ENCODE results near the gene RAB11FIP2.

- TF ChIP-seq, protein P1, sequence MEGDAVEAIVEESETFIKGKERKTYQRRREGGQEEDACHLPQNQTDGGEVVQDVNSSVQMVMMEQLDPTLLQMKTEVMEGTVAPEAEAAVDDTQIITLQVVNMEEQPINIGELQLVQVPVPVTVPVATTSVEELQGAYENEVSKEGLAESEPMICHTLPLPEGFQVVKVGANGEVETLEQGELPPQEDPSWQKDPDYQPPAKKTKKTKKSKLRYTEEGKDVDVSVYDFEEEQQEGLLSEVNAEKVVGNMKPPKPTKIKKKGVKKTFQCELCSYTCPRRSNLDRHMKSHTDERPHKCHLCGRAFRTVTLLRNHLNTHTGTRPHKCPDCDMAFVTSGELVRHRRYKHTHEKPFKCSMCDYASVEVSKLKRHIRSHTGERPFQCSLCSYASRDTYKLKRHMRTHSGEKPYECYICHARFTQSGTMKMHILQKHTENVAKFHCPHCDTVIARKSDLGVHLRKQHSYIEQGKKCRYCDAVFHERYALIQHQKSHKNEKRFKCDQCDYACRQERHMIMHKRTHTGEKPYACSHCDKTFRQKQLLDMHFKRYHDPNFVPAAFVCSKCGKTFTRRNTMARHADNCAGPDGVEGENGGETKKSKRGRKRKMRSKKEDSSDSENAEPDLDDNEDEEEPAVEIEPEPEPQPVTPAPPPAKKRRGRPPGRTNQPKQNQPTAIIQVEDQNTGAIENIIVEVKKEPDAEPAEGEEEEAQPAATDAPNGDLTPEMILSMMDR (IDR thresholded peaks at IDR 0.05): no peak
- no peak for TF ChIP-seq POLR2A (IDR thresholded peaks at IDR 0.05)
Measured at GRCh38 chr10:118047880-118048279, 1.1 kb upstream of the RAB11FIP2 start.

Measured in uterus (tissue), 2 donors.